Testis (tissue), 3 donors: ENCODE results near the gene TMEM178B. TPM values are rescaled to one million over a fixed set of nuclear protein-coding genes. Genes with fewer than 3 reads are reported as not detected.

ENCODE experiments used
- DNase-seq: peaks from one replicate; pipeline ENCODE4 v3.0.0-alpha.2; 2019
- H3K27ac ChIP-seq, 2 donors: fragments of 200-600 bp; sonication (generic); one replicate each; pipeline ENCODE4 v1.5.1; 2019
- H3K27me3 ChIP-seq: fragments of 200-600 bp; sonication (generic); one replicate; pipeline ENCODE4 v1.5.1; 2019
- H3K36me3 ChIP-seq: fragments of 200-600 bp; sonication (generic); one replicate; pipeline ENCODE4 v1.5.1; 2017; ENCODE audit warnings: low read depth; ENCODE audit errors: missing control alignments
- H3K4me1 ChIP-seq: fragments of 200-600 bp; sonication (generic); one replicate; pipeline ENCODE4 v1.5.1; 2019
- H3K4me3 ChIP-seq, 2 donors: fragments of 200-600 bp; sonication (generic); one replicate each; pipeline ENCODE4 v1.5.1; 2017 to 2019
- H3K9me3 ChIP-seq: fragments of 200-600 bp; sonication (generic); one replicate; pipeline ENCODE4 v1.5.1; 2017
- CTCF ChIP-seq, 3 experiments: fragments of 450-650 bp in 2 of 3; fragments of 200-600 bp in 1 of 3; sonication (generic) in 1 of 3; IDR thresholded peaks; one replicate each; pipeline ENCODE4 v1.5.1; 2016 to 2019; ENCODE audit warnings: antibody characterized with exemption in 3 of 3, mild to moderate bottlenecking in 2 of 3, moderate library complexity in 1 of 3
- POLR2A ChIP-seq: fragments of 450-650 bp; IDR thresholded peaks from one replicate; pipeline ENCODE4 v1.6.1; 2017; ENCODE audit warnings: antibody characterized with exemption, mild to moderate bottlenecking, moderate library complexity
- WGBS, 2 donors: methylation state at CpG; one replicate each; pipeline ENCODE4 v1.1.5; 2018; 5-methylcytosine and 5-hydroxymethylcytosine counted together
- intact Hi-C: fragments of 100-400 bp; cut with DNase I; formaldehyde crosslinking; loops from one replicate; pipeline ENCODE4 v1.15.1; 2023; ENCODE audit warnings: low total_unique reads
- polyA plus RNA-seq: library from polyadenylated mRNA; stranded (reverse); fragments of 350-450 nt; fragmentation: Illumina TruSeq; extraction: RNeasy Lipid Tissue Mini Kit (QIAGEN cat#74804); gene quantifications from one replicate; pipeline ENCODE4 v1.2.3, GENCODE V29; 2014; ENCODE audit warnings: low read depth, low replicate concordance; ENCODE audit not compliant: insufficient read depth
- total RNA-seq, 2 donors: library from RNA; depleted of rRNA; stranded (reverse); fragments of >200 nt; gene quantifications; one replicate each; pipeline ENCODE4 v1.2.3, GENCODE V29; 2016

TMEM178B gene
- total and polyA plus RNA-seq, 3 donors from 2014 or later, result 1.7 to 7.2 (median 2.0) TPM

GRCh38 chr7:141132671-141133070 lies 58.8 kb downstream of the TMEM178B start:
- DNase-seq, result no peak
- Histone ChIP-seq H3K27me3 (no peaks in the 10 kb centered on the region), H3K9me3 (no peaks in the 10 kb centered on the region), H3K4me3 (no peak overlapping the region), H3K4me1 (no peaks in the 10 kb centered on the region), H3K36me3 (no peaks in the 10 kb centered on the region), H3K27ac (no peak overlapping the region)
- WGBS, 2 donors, result 70 to 90% methylated on average over 3 of the region's 3 CpGs
- no peak for TF ChIP-seq POLR2A
- intact Hi-C loops, result no loop called here

GRCh38 chr7:141133646-141134045 lies 59.8 kb downstream of the TMEM178B start:
- intact Hi-C loops, result no loop called here
- 93% methylated on average over 1 of the region's 1 CpG for WGBS, 2 donors
- no peak for DNase-seq
- no peaks in the 10 kb centered on the region for H3K36me3 ChIP-seq
- no peak overlapping the region for H3K27ac ChIP-seq
- H3K4me1 ChIP-seq, result no peaks in the 10 kb centered on the region
- H3K4me3 ChIP-seq, result no peak overlapping the region
- TF ChIP-seq CTCF (IDR thresholded peaks at IDR 0.05), result no peak
- TF ChIP-seq POLR2A, result no peak
- no peaks in the 10 kb centered on the region for H3K27me3 ChIP-seq
- no peaks in the 10 kb centered on the region for H3K9me3 ChIP-seq

GRCh38 chr7:141142058-141142457 lies 68.2 kb downstream of the TMEM178B start:
- intact Hi-C loops, result no loop called here
- no peak for TF ChIP-seq CTCF (IDR thresholded peaks at IDR 0.05)
- no peak for TF ChIP-seq POLR2A
- Histone ChIP-seq H3K9me3 (no peaks in the 10 kb centered on the region), H3K27me3 (no peaks in the 10 kb centered on the region), H3K36me3 (no peaks in the 10 kb centered on the region), H3K27ac (no peak overlapping the region), H3K4me1 (no peaks in the 10 kb centered on the region), H3K4me3 (no peak overlapping the region)
- no peak for DNase-seq
- 88 to 94% methylated on average over 2 of the region's 2 CpGs for WGBS, 2 donors

GRCh38 chr7:141144921-141145629 lies 71.2 kb downstream of the TMEM178B start:
- no peak overlapping the region for H3K4me3 ChIP-seq
- no peak overlapping the region for H3K27ac ChIP-seq
- WGBS, 2 donors, result 71 to 86% methylated on average over 3 to 4 of the region's 4 CpGs
- DNase-seq, result no peak
- no peaks in the 10 kb centered on the region for H3K27me3 ChIP-seq
- no peaks in the 10 kb centered on the region for H3K36me3 ChIP-seq
- intact Hi-C loops, result no loop called here
- no peak for TF ChIP-seq POLR2A
- TF ChIP-seq CTCF (IDR thresholded peaks at IDR 0.05), result no peak
- H3K9me3 ChIP-seq, result no peaks in the 10 kb centered on the region
- no peaks in the 10 kb centered on the region for H3K4me1 ChIP-seq

- WGBS, 2 donors, result 64 to 74% methylated on average over 3 of the region's 3 CpGs
- Histone ChIP-seq H3K27ac (no peak overlapping the region), H3K27me3 (no peaks in the 10 kb centered on the region), H3K4me1 (no peaks in the 10 kb centered on the region), H3K9me3 (no peaks in the 10 kb centered on the region), H3K4me3 (no peak overlapping the region), H3K36me3 (no peaks in the 10 kb centered on the region)
- intact Hi-C loops, result no loop called here
- TF ChIP-seq CTCF (IDR thresholded peaks at IDR 0.05) (no peak), POLR2A (no peak)
- DNase-seq, result no peak
Measured at GRCh38 chr7:141145630-141145982, 71.7 kb downstream of the TMEM178B start.
